ENCODE results near the gene ADGRF3. TPM values are rescaled to one million over a fixed set of nuclear protein-coding genes. Genes with fewer than 3 reads are reported as not detected.
"Not testable (repeated sequence)": the region's sequence is repeated elsewhere in the genome, so short reads cannot be mapped to it uniquely, and the experiment has no call there.

The ADGRF3 gene
- 0.04 TPM for total RNA-seq

DNA sequence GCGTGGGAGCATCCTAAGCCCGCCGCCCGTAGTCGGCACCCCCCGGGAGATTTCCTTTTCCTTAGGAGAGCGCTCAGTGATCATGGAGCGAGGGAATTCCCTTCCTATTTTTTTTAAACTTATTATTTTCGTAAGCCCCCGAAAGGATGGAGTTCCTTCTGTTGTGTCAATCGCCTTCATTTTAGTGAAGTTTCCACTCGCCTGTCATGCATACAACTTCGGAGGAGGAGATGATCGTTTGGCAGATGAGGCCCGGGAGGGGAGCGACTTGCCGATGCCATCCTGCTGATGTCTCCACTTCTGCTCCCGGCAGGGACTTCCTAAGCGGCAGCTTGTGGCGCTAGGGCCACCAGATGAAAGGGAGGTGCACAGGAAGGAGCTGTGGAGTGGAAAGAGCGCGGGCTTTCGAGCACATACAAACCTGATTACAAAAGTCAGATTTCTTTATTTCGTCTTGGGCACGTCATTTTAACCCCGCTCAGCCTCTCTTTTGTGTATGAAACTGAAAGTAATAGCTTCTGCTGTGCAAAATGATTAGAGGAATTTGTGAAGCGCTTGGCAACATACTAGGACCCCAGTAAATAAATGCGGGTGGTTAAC, at the start of gene ADGRF3:
Gene ADGRF3 (minus strand): TSS at position 336 of the 600 bp plus-strand sequence. CDS start 555 bp downstream, outside the sequence.
- ATAC-seq, result peak; percentile 18

DNA sequence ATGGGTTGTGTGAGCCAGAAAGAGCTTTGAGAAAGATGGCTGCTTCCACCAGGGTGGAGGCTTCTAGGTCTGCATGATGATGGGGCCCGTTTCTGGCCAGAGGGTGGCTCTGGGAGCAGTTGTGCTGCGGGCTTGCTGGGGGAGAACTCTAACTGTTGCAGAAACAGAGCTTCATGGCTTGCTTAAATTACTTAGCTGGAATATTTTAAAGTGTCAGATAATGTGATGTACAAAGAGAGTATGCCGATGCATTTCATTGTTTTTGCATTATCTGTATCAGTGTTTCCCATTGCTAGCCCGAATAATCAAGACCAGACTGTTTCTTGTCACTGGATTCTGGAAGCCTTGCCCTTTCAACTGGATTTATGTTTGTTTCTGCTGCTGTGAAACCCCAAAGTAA, 48.8 kb upstream of the ADGRF3 start:
- ATAC-seq, result no peak

DNA sequence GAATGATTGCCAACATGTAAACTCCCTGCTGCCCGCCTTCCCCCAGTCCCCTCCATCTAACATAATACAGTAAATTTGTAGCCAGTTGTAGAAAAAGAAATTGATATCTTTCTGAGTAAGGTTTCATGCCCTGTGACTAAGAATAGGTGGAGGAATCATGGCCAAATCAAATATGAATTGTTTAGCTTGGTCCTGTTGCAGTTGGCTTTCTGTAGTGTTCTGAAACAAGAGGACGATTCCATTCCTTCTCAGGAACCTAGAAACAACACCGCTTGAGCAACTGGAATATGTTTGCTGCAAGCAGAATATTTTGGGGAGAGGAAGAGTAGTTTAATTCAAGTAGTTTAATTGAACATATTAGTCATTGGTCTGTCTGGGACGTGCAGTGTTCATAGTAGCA, 48.1 kb upstream of the ADGRF3 start:
- no peak for ATAC-seq

GRCh38 chr2:26387189-26387588, 40.6 kb upstream of the ADGRF3 start:
- ATAC-seq, result no peak

GRCh38 chr2:26384597-26384996, 38.0 kb upstream of the ADGRF3 start:
- ATAC-seq, result no peak

DNA sequence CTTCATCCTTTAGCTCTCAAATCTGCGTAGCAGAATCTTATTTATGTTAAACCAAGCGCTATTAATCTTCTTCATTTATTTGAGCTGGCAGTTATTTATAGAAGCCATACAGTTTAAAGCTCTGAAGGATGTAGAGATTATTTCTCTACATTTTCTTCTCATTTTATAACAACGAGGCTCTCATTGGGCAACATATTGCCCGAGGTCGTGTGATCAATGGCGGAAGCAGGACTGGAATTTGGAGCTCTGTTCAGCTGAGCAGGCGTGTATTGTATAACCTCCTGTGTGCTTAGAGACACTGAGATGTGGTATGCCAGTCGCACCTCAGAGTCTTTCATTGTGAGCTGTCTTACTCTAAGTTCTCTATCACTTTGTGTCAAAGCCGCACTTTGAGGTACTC, 37.6 kb upstream of the ADGRF3 start:
- ATAC-seq, result no peak

DNA sequence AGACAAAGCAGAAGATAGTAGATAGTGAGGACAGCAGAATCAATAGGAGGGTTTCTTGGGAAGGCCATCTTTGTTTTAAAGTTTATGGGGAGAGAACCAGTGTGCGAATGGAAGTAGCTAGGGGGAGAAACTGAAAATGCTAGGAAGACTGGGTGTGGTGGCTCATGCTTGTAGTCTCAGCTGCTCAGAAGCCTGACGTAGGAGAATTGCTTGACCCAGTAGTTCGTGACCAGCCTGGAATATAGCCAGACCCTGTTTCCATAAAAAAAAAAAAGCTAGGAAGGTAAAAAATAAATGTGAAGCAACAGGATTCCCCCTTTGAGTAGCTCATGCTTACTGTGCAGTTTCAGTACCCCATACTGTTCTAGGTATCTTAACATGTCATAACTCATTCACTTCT, 36.0 kb upstream of the ADGRF3 start:
- ATAC-seq, result no peak

DNA sequence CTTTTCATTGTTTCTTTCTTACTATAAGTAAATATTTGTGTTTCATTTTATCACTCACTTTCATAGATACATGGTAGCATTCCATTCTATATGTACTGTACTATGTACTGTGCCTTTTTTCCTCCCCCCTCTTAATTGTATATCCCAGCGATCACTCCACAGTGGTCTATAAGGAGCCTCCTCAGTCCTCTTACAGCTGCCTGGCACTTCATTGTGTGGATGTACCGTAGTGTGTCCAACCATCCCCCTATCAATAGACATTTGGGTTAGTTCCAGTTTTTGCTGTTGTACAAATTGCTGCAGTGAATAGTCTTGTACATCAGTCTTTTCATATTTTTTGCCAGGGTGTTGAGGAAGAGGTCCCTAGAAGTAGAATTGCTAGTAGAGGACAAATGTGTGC, 33.7 kb upstream of the ADGRF3 start:
- no peak for ATAC-seq

- no peak for ATAC-seq
Observed at GRCh38 chr2:26376799-26377198, 30.2 kb upstream of the ADGRF3 start.

GRCh38 chr2:26370909-26371308, 24.3 kb upstream of the ADGRF3 start:
- not testable (repeated sequence) for ATAC-seq

DNA sequence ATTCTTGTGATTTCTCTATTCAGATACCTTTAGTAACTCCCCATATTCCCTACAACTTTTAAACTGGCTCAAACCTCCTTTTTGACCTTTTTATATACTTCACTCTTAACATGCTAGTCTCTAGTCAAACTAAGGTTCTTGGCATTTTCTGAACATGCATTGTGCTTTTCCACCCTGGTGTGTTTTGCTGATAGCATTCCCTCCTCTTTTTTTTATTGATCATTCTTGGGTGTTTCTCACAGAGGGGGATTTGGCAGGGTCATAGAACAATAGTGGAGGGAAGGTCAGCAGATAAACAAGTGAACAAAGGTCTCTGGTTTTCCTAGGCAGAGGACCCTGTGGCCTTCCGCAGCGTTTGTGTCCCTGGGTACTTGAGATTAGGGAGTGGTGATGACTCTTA, 23.1 kb upstream of the ADGRF3 start:
- not testable (repeated sequence) for ATAC-seq

DNA sequence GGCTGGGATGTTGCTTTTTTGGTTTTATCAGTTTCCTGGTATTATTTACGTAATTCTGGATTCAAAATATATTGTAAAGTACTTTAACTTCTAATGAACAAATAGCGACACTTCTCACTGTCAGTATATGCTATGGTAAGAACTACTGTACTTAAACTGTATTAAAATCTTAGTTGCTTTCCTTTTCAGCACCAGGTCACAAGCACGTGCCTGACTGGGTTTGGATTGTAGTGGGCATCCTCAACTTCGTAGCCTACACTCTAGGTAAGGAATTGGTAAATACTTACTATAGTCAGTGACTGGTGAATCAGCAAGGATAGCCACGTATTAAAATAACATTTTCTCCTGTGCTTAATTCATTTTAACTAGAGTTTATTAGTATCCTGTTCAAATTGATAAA, 20.4 kb upstream of the ADGRF3 start:
- ATAC-seq, result no peak

- ATAC-seq, result no peak
Observed at GRCh38 chr2:26364669-26365068, 18.1 kb upstream of the ADGRF3 start.

- ATAC-seq, result no peak
Observed at GRCh38 chr2:26363958-26364357, 17.4 kb upstream of the ADGRF3 start.

- peak; percentile 62 for ATAC-seq
Observed at GRCh38 chr2:26363323-26363722, 16.7 kb upstream of the ADGRF3 start.

GRCh38 chr2:26359886-26360473, 13.4 kb upstream of the ADGRF3 start:
- no peak for ATAC-seq

DNA sequence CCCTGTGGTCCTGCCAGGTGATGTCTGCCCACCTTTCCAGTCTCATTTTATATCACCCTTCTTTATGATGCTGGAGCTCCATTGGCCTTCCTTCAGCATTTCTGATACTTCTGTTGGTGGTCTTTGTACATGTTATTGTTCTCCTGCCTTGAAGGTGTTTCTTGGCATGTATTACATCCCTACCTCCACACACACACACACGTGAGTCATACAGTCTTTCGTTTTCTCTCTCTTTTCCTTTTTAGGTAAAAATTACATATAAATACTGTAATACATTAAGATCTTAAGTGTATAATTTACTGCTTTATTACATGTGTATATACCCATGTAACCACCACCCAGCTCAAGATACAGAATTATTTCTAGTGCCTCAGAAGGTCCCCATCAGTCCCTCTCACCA, 10.2 kb upstream of the ADGRF3 start:
- peak; percentile 26 for ATAC-seq

DNA sequence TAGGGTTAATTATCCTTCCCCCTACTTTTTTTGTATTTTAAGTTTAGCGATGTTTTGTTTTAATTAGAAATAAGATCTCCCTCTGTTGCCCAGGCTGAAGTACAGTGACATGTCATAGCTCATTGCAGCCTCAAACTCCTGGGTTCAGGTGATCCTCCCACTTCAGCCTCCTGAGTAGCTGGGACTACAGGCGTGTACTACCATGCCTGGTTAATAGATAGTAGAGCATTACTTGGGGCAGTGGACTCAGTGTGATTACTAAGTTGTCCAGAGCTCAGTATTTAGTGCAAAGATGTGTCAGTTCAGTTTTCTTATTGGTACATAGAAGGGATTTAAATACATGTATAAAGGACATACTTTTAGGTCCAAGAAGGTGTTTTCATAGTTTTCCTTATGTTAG, 9.5 kb upstream of the ADGRF3 start:
- ATAC-seq, result no peak

DNA sequence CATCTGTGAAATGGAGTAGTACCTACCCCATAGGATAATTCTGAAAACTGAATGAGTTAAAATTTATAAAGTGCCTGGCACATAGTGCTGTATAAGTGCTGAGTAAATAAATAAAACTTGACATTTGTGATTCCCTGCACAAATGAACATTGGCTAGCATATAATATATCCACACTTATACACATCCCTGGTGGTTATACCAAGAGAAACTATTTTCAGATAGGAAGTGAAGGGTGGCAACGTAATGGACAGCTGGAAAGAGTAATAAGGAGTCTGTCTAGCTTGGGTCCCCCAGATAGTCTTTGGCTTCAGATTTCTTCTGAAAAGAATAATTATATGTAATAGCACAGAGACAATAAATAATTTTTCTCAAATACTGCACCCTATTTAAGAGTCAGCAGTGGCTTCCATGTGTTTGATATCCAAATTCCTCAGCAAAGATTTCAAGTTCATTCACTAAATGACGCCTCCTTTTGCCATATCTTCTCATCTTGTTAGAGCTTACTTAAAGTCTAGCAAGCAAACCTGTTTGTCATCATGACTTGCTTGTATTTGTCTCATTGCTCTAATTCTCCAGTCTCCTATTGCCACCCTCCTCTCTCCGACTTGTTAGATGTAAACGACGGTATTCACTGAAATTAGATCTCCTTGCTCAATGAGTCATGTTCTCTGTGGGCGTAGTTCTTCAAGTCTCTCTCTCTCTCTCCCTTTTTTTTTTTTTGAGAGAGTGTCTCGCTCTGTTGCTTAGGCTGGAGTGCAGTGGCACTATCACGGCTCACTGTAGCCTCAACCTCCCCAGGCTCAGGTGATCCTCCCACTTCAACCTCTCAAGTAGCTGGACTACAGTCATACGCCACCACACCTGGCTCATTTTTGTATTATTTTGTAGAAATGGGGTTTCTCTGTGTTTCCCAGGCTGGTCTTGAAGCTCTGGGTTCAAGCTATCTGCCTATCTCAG, 8.7 kb upstream of the ADGRF3 start:
- ATAC-seq, result peak; percentile 87

DNA sequence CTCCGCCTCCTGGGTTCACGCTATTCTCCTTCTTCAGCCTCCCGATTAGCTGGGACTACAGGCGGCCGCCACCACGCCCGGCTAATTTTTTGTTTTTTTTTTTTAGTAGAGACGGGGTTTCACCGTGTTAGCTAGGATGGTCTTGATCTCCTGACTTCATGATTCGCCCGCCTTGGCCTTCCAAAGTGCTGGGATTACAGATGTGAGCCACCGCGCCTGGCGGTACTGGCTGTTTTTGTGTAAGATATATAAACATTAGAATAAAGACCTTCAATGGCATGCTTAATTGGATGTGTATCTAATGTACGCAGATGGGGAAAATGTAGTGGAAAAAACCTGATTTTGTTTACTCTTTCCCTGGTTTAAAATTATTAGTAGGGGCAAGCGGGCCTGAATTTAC, 7.9 kb upstream of the ADGRF3 start:
- not testable (repeated sequence) for ATAC-seq

GRCh38 chr2:26352892-26353291, 6.3 kb upstream of the ADGRF3 start:
- ATAC-seq, result peak; percentile 74

- no peak for ATAC-seq
Observed at GRCh38 chr2:26351375-26352090, 4.9 kb upstream of the ADGRF3 start.

- no peak for ATAC-seq
Observed at GRCh38 chr2:26349690-26350089, 3.1 kb upstream of the ADGRF3 start.
